IgD-negative memory B cell (primary cell): ENCODE measurements around the gene NTN5. TPM values are rescaled to one million over a fixed set of nuclear protein-coding genes. Genes with fewer than 3 reads are reported as not detected.

ENCODE experiments used
- H3K27ac Mint-ChIP-seq, 3 donors: one replicate each; pipeline ENCODE4 v1.8.0; 2020 to 2022; ENCODE audit warnings: mild to moderate bottlenecking in 3 of 3, mixed read lengths in 3 of 3, moderate library complexity in 1 of 3
- H3K27me3 Mint-ChIP-seq: one replicate; pipeline ENCODE4 v1.8.0; 2021; ENCODE audit warnings: mixed read lengths
- H3K36me3 Mint-ChIP-seq: one replicate; pipeline ENCODE4 v1.8.0; 2020; ENCODE audit warnings: mild to moderate bottlenecking, mixed read lengths
- H3K4me1 Mint-ChIP-seq, 3 donors: one replicate each; pipeline ENCODE4 v1.8.0; 2020 to 2022; ENCODE audit warnings: mixed read lengths in 3 of 3, mild to moderate bottlenecking in 1 of 3
- H3K4me3 Mint-ChIP-seq, 4 donors: one replicate each; pipeline ENCODE4 v1.8.0; 2020 to 2022; ENCODE audit warnings: mild to moderate bottlenecking in 4 of 4, mixed read lengths in 4 of 4, moderate library complexity in 3 of 4
- H3K9me3 Mint-ChIP-seq, 3 donors: one replicate each; pipeline ENCODE4 v1.8.0; 2020 to 2021; ENCODE audit warnings: mixed read lengths in 3 of 3, mild to moderate bottlenecking in 1 of 3
- polyA plus RNA-seq: library from polyadenylated mRNA; unstranded; fragments of 300-500 nt; fragmentation: Illumina TruSeq; gene quantifications from one replicate; pipeline ENCODE4 v1.2.3, GENCODE V29; 2021

Gene NTN5
- polyA plus RNA-seq, 1 donor from 2014 or later: 0.66 TPM

GRCh38 chr19:48628486-48629296 is 44.1 kb downstream of the NTN5 start:
- Mint-ChIP-seq H3K9me3 (no peaks in the 10 kb centered on the region), H3K27me3 (no peaks in the 10 kb centered on the region), H3K27ac (peak overlapping the region in 1 of 3 donors; percentile 86), H3K36me3 (peaks cover 5% of the 10 kb centered on the region), H3K4me3 (no peak overlapping the region), H3K4me1 (peaks cover 7 to 14% (median 12%) of the 10 kb centered on the region in 3 donors)

DNA sequence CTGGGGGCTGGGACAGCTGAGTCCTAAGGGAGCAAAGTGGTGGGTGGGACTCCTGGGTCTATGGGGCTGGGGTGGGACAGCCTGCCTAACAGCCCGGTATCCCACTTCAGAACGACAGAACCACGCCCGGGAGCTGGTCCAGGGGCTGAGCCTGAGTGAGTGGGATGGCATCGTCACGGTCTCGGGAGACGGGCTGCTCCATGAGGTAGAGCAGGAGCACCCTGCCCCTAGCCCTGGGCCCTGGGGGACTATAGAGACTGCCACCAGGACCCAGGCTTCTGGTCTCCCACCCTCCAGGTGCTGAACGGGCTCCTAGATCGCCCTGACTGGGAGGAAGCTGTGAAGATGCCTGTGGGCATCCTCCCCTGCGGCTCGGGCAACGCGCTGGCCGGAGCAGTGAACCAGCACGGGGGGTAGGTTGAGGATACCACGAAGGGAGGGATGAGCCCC is 44.9 kb downstream of the NTN5 start:
- H3K4me1 Mint-ChIP-seq: peaks cover 10 to 20% (median 14%) of the 10 kb centered on the region in 3 donors
- no peaks in the 10 kb centered on the region for H3K27me3 Mint-ChIP-seq
- no peak overlapping the region for H3K27ac Mint-ChIP-seq
- H3K4me3 Mint-ChIP-seq: no peak overlapping the region
- H3K9me3 Mint-ChIP-seq: no peaks in the 10 kb centered on the region
- H3K36me3 Mint-ChIP-seq: peaks cover 5% of the 10 kb centered on the region

DNA sequence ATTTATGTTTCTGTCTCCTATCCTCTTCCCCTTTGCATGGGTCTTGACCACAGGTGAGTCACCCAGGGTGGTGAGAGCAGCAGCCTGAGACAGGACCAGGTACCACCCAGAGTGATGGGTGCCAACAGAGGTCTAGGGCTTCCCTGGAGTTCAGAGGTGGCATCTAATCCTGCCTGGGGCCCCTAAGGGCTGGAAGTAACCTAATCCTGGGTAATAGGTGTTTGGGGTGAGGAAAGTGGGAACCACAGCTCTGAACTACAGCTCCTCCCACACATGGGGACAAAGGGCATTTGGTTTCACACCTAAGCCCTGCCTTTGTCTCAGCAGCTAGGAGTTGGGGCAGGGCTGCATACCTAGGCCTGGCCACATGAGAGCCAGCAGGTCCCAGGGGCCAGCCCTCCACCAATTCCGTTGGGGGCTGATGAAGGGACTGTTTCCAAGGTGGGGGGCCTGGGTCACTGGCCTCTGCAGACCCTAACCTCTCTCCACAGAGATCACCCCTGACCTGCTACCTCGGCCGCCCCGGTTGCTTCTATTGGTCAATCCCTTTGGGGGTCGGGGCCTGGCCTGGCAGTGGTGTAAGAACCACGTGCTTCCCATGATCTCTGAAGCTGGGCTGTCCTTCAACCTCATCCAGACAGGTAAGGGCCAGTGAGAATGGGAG is 45.5 kb downstream of the NTN5 start:
- Mint-ChIP-seq H3K27me3 (no peaks in the 10 kb centered on the region), H3K27ac (no peak overlapping the region), H3K4me1 (peaks cover 12 to 17% (median 12%) of the 10 kb centered on the region in 3 donors), H3K36me3 (peaks cover 5% of the 10 kb centered on the region), H3K4me3 (no peak overlapping the region), H3K9me3 (no peaks in the 10 kb centered on the region)

DNA sequence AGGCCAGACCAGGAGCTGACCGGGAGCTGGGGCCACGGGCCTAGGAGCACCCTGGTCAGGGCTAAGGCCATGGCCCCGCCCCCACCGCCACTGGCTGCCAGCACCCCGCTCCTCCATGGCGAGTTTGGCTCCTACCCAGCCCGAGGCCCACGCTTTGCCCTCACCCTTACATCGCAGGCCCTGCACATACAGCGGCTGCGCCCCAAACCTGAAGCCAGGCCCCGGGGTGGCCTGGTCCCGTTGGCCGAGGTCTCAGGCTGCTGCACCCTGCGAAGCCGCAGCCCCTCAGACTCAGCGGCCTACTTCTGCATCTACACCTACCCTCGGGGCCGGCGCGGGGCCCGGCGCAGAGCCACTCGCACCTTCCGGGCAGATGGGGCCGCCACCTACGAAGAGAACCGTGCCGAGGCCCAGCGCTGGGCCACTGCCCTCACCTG is 46.9 kb downstream of the NTN5 start:
- Mint-ChIP-seq H3K9me3 (no peaks in the 10 kb centered on the region), H3K4me3 (no peak overlapping the region), H3K4me1 (peaks cover 11 to 19% (median 14%) of the 10 kb centered on the region in 3 donors), H3K27me3 (no peaks in the 10 kb centered on the region), H3K36me3 (peaks cover 5% of the 10 kb centered on the region), H3K27ac (peak overlapping the region in 1 of 3 donors; percentile 69)

GRCh38 chr19:48624791-48625723 is 47.8 kb downstream of the NTN5 start:
- H3K27ac Mint-ChIP-seq: peak overlapping the region; percentile 18 to 91 (median 27)
- H3K27me3 Mint-ChIP-seq: no peaks in the 10 kb centered on the region
- peaks cover 11 to 19% (median 16%) of the 10 kb centered on the region in 3 donors for H3K4me1 Mint-ChIP-seq
- H3K4me3 Mint-ChIP-seq: peak overlapping the region in 3 of 4 donors; percentile 84 to 95 (median 91)
- peaks cover 1% of the 10 kb centered on the region for H3K36me3 Mint-ChIP-seq
- no peaks in the 10 kb centered on the region for H3K9me3 Mint-ChIP-seq

DNA sequence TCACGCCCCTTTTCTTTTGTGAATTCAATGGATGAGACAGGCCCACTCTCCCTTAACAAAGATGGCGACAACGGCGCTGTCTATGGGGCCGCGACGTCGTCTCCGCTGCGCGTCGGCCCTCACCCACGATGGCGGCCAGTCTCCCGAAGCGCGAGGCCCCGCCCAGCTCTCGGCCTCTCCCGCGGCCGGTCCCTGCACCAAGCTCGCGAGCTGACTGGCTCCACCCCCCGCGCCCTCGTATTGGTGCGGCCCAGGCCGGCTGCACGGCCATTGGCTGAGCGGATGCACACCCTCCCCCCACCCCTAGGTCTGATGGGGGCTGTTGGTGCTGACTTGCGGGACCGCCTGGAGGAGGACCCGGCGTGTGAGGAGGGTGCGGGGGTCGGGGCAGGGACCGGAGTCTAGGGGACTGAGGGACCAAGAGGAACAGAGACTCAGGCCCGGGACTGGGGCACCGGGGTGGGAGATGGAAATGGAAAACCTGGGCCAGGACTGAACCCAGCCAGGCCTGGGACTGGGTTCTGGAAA is 48.7 kb downstream of the NTN5 start:
- Mint-ChIP-seq H3K36me3 (no peaks in the 10 kb centered on the region), H3K27me3 (no peaks in the 10 kb centered on the region), H3K27ac (peak overlapping the region; percentile 91 to 96 (median 93)), H3K9me3 (no peaks in the 10 kb centered on the region), H3K4me1 (peaks cover 19 to 23% (median 20%) of the 10 kb centered on the region in 3 donors), H3K4me3 (peak overlapping the region; percentile 78 to 95 (median 88))

GRCh38 chr19:48623556-48624066 is 49.2 kb downstream of the NTN5 start:
- peaks cover 22 to 24% (median 22%) of the 10 kb centered on the region in 3 donors for H3K4me1 Mint-ChIP-seq
- peaks cover 1% of the 10 kb centered on the region for H3K36me3 Mint-ChIP-seq
- peak overlapping the region; percentile 91 to 96 (median 93) for H3K27ac Mint-ChIP-seq
- no peaks in the 10 kb centered on the region for H3K27me3 Mint-ChIP-seq
- no peaks in the 10 kb centered on the region for H3K9me3 Mint-ChIP-seq
- H3K4me3 Mint-ChIP-seq: peak overlapping the region; percentile 78 to 95 (median 88)

DNA sequence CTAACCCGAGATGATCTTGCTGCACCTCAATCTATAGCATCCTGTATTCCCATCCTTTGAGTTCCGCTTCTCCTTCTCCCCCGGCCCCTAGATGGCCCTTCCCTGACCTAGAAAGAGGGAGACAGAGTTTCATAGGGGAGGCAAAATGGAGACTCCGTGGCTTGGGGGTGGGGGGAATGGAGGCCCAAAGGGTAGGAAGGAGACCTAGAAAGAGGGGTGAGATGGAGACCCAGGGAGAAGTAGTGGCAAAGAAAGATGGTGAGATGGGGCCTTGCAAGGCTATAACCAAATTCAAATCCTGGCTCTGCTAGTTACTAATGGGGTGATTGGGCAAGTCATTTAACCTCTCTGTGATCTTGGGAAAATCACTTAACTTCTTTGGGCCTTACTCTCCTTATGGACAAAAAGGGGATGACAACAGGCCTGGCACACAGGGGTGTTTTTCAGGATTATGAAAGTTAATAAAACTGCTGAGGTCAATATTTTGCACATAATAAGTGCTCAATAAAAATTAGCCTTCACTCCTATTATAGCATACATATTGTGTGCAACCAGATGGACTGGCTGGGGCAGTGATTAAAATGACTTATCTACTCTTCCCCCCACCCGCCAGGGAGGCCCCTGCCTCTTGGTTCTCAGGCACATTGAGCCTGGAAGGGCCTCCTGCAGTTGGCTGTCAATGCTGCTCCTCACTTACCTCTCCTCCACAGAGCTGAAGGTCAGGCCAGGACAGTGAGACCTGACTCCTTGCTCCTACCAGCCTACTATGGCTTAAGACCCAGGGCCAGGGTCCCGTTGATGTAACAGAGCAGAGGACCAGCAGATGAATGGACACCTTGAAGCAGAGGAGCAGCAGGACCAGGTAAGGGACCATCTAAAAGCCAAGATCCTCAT is 52.9 kb downstream of the NTN5 start:
- H3K27me3 Mint-ChIP-seq: no peaks in the 10 kb centered on the region
- peak overlapping the region; percentile 89 to 99 (median 96) for H3K27ac Mint-ChIP-seq
- no peaks in the 10 kb centered on the region for H3K9me3 Mint-ChIP-seq
- peak overlapping the region; percentile 85 to 99 (median 98) for H3K4me3 Mint-ChIP-seq
- H3K4me1 Mint-ChIP-seq: peaks cover 29 to 37% (median 32%) of the 10 kb centered on the region in 3 donors
- peaks cover 4% of the 10 kb centered on the region for H3K36me3 Mint-ChIP-seq

- peak within 1 kb of the TSS; percentile 85 to 99 (median 98) for H3K4me3 Mint-ChIP-seq
- H3K27me3 Mint-ChIP-seq: no peaks in the 10 kb centered on the region
- peaks cover 4% of the 10 kb centered on the region for H3K36me3 Mint-ChIP-seq
- peaks cover 30 to 37% (median 30%) of the 10 kb centered on the region in 3 donors for H3K4me1 Mint-ChIP-seq
- no peaks in the 10 kb centered on the region for H3K9me3 Mint-ChIP-seq
- H3K27ac Mint-ChIP-seq: peak within 1 kb of the TSS; percentile 89 to 99 (median 96)
These were observed 53.7 kb downstream of the NTN5 start, which contains the start of the genes RPL18 and SPHK2 for GRCh38 chr19:48618916-48619691. Gene RPL18, minus strand, starts transcription at chr19:48619178. Its CDS starts 35 bp downstream, at chr19:48619143. Gene SPHK2, plus strand, starts transcription at chr19:48619506. Its CDS starts 1,009 bp downstream, at chr19:48620515.

- Mint-ChIP-seq H3K27ac (peak overlapping the region; percentile 89 to 99 (median 96)), H3K36me3 (peaks cover 4% of the 10 kb centered on the region), H3K4me1 (peaks cover 23 to 31% (median 28%) of the 10 kb centered on the region in 3 donors), H3K27me3 (no peaks in the 10 kb centered on the region), H3K4me3 (peak overlapping the region; percentile 85 to 99 (median 98)), H3K9me3 (no peaks in the 10 kb centered on the region)
These were observed 54.4 kb downstream of the NTN5 start for GRCh38 chr19:48618278-48618915.

GRCh38 chr19:48617146-48617937 is 55.5 kb downstream of the NTN5 start:
- Mint-ChIP-seq H3K4me1 (peaks cover 21 to 27% (median 24%) of the 10 kb centered on the region in 3 donors), H3K9me3 (no peaks in the 10 kb centered on the region), H3K27ac (peak overlapping the region; percentile 91 to 99 (median 96))

More at GRCh38 chr19:48617146-48617937, 55.5 kb downstream of the NTN5 start:
- Mint-ChIP-seq H3K36me3 (peaks cover 4% of the 10 kb centered on the region), H3K4me3 (peak overlapping the region; percentile 85 to 99 (median 98)), H3K27me3 (no peaks in the 10 kb centered on the region)
